D721Med (cell line): ENCODE results near the gene CYP1A1.
"Not testable (repeated sequence)": the region's sequence is repeated elsewhere in the genome, so short reads cannot be mapped to it uniquely, and the experiment has no call there.

Experiments
- DNase-seq: peaks from one replicate; pipeline ENCODE4 v3.0.0; 2011; ENCODE audit warnings: low spot score; ENCODE audit not compliant: insufficient read length
- FAIRE-seq: peaks from 2 replicates; lab custom pipeline; 2011; peaks lifted over from hg19 to GRCh38; lab: Jason Lieb, UNC
- CTCF ChIP-seq: IDR thresholded peaks from 2 replicates; pipeline ENCODE4 v1.5.1; 2012; ENCODE audit warnings: mild to moderate bottlenecking, control low read depth; ENCODE audit not compliant: insufficient read depth; ENCODE audit errors: missing control alignments

Gene CYP1A1

GRCh38 chr15:74752531-74752930, 27.2 kb upstream of the CYP1A1 start:
- FAIRE-seq: no peak
- no peak for TF ChIP-seq CTCF
- DNase-seq: no peak

- DNase-seq (no peak), FAIRE-seq (no peak)
- TF ChIP-seq CTCF: no peak
Observed at GRCh38 chr15:74752011-74752410, 26.7 kb upstream of the CYP1A1 start.

GRCh38 chr15:74750751-74751150, 25.4 kb upstream of the CYP1A1 start:
- DNase-seq (no peak), FAIRE-seq (no peak)
- TF ChIP-seq CTCF: no peak

GRCh38 chr15:74749832-74750231, 24.5 kb upstream of the CYP1A1 start:
- TF ChIP-seq CTCF: no peak
- DNase-seq (no peak), FAIRE-seq (no peak)

GRCh38 chr15:74748322-74748946, 23.1 kb upstream of the CYP1A1 start, which contains the start of gene CYP1A2:
Gene CYP1A2 (plus strand): TSS chr15:74748845. CDS start chr15:74749739, 894 bp downstream.
- no peak for TF ChIP-seq CTCF
- DNase-seq (no peak), FAIRE-seq (no peak)

- DNase-seq (no peak), FAIRE-seq (no peak)
- TF ChIP-seq CTCF: no peak
Observed at GRCh38 chr15:74746389-74746788, 21.1 kb upstream of the CYP1A1 start.

- DNase-seq (no peak), FAIRE-seq (no peak)
- no peak for TF ChIP-seq CTCF
Observed at GRCh38 chr15:74742422-74742821, 17.1 kb upstream of the CYP1A1 start.

GRCh38 chr15:74738239-74738638, 12.9 kb upstream of the CYP1A1 start:
- not testable (repeated sequence) for DNase-seq, FAIRE-seq
